ENCODE measurements around the gene CDKL4.

DNA sequence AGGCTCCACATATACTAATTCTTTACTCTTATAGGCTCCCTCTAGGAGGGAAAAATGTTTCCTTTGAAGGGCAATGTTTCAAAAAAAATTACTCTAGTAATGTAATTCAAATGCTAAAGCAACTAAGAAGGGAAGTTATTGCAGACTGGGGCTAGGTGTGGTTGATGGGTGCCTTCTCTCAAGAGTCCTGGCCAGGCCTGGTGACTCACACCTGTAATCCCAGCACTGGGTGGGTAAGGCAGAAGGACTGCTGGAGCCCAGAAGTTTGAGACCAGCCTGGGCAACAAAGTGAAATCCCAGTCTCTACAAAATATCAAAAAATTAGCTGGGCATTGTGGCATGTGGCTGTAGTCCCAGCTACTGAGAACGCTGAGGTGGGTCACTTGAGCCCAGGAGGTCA lies 31.2 kb upstream of the CDKL4 start:
- no peak for TF ChIP-seq EZH2 (IDR thresholded peaks at IDR 0.05)
- TF ChIP-seq POLR2AphosphoS5 (IDR thresholded peaks at IDR 0.05; ENCODE audit: borderline replicate concordance, low read depth, low read length) = no peak
